ENCODE data around the gene ANO3. TPM values are rescaled to one million over a fixed set of nuclear protein-coding genes. Genes with fewer than 3 reads are reported as not detected.

ANO3 gene
- total and polyA plus RNA-seq, 2 experiments from 2014 or later: 0.10 to 0.32 TPM

DNA sequence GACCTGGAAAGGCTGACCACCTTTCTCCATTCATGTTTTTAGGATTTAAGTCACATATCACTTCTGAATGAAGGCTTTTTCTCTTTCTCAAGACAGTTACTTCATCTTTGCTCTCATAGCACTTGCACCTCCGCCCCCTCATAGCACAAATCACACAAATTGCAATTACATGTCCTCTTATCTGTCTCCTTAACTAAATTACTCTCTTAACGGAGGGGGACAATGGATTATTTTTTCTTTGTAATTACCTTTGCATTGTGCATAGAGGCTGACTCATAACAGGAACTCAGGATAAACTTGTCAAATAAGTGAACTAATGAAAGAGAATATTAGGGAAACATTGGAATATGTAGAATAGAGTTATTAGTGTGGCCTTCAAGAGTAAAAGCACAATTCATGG, 145.5 kb downstream of the ANO3 start:
- TF ChIP-seq EZH2 (IDR thresholded peaks at IDR 0.05; ENCODE audit: insufficient read depth, poor library complexity, severe bottlenecking): no peak
- TF ChIP-seq EZH2phosphoT487 (IDR thresholded peaks at IDR 0.05; ENCODE audit: insufficient read depth, low read depth): no peak
- WGBS, 2 experiments (ENCODE audit: low coverage in 1 of 2, low lambda C conversion rate in 2 of 2, missing lambda C conversion rate in 2 of 2): 88 to 95% methylated on average over 2 of the region's 2 CpGs

GRCh38 chr11:26478710-26479109, 146.8 kb downstream of the ANO3 start:
- TF ChIP-seq EZH2phosphoT487 (IDR thresholded peaks at IDR 0.05; ENCODE audit: insufficient read depth, low read depth) (no peak), EZH2 (IDR thresholded peaks at IDR 0.05; ENCODE audit: insufficient read depth, poor library complexity, severe bottlenecking) (no peak)
- in situ Hi-C loops (cut with MboI): no loop called here
- no peaks in the 10 kb centered on the region for H3K36me3 ChIP-seq (ENCODE audit: low read depth)
- 32 to 44% methylated on average over 2 of the region's 2 CpGs for WGBS, 2 experiments (ENCODE audit: low coverage in 1 of 2, low lambda C conversion rate in 2 of 2, missing lambda C conversion rate in 2 of 2)
- H3K4me2 ChIP-seq (ENCODE audit: unreplicated experiment): no peak overlapping the region
- no peaks in the 10 kb centered on the region; the same call in 1 of the 2 replicates for H3K4me1 ChIP-seq (ENCODE audit: insufficient read depth)
- H3K4me3 ChIP-seq: no peak overlapping the region
- DNase-seq: no peak
- no peaks in the 10 kb centered on the region for H3K9me3 ChIP-seq (ENCODE audit: low read depth)
- H3K9ac ChIP-seq: no peak overlapping the region
- no peaks in the 10 kb centered on the region for H3K79me2 ChIP-seq (ENCODE audit: insufficient read depth)
- no peaks in the 10 kb centered on the region for H3K27me3 ChIP-seq (replicated peaks; ENCODE audit: insufficient read depth)
- H4K20me1 ChIP-seq (ENCODE audit: insufficient read depth): no peaks in the 10 kb centered on the region
- H3K27ac ChIP-seq: no peak overlapping the region
- H2AFZ ChIP-seq: no peak overlapping the region
- no peaks in the 10 kb centered on the region for H3F3A ChIP-seq (ENCODE audit: insufficient read depth)
- H3K9me2 ChIP-seq (ENCODE audit: insufficient read depth): no peaks in the 10 kb centered on the region

More for the DNA sequence above, 145.5 kb downstream of the ANO3 start:
- H3K4me2 ChIP-seq (ENCODE audit: unreplicated experiment): no peak overlapping the region
- in situ Hi-C loops (cut with MboI): no loop called here
- H4K20me1 ChIP-seq (ENCODE audit: insufficient read depth): no peaks in the 10 kb centered on the region
- H3K9me2 ChIP-seq (ENCODE audit: insufficient read depth): no peaks in the 10 kb centered on the region
- no peaks in the 10 kb centered on the region for H3K36me3 ChIP-seq (ENCODE audit: low read depth)
- H2AFZ ChIP-seq: no peak overlapping the region
- no peaks in the 10 kb centered on the region for H3F3A ChIP-seq (ENCODE audit: insufficient read depth)
- no peak overlapping the region for H3K9ac ChIP-seq
- no peaks in the 10 kb centered on the region for H3K4me1 ChIP-seq (ENCODE audit: insufficient read depth)
- H3K79me2 ChIP-seq (ENCODE audit: insufficient read depth): no peaks in the 10 kb centered on the region
- H3K4me3 ChIP-seq: no peak overlapping the region
- no peaks in the 10 kb centered on the region for H3K9me3 ChIP-seq (ENCODE audit: low read depth)
- no peaks in the 10 kb centered on the region for H3K27me3 ChIP-seq (replicated peaks; ENCODE audit: insufficient read depth)
- no peak for DNase-seq
- no peak overlapping the region for H3K27ac ChIP-seq

DNA sequence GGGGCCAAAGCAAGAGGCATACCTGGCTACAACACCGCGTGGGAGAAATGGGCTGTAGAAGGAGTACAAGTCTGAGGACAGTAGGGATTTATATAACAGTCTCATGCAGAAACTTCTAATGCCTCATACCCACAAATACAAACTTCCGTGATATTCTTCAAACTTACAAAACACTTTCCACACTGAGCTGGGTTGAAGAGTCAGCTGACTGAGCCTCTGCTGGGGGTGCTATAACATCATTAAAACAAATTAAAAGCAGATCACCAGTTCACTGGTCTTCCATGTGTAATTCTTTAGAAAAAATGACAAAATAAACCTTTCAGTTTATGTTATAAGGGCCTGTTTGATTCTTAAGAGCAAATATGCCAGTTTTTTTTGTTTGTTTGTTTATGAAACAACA, 148.1 kb downstream of the ANO3 start:
- 71 to 75% methylated on average over 3 of the region's 3 CpGs for WGBS, 2 experiments (ENCODE audit: low coverage in 1 of 2, low lambda C conversion rate in 2 of 2, missing lambda C conversion rate in 2 of 2)
- H2AFZ ChIP-seq: no peak overlapping the region
- no peaks in the 10 kb centered on the region for H3K79me2 ChIP-seq (ENCODE audit: insufficient read depth)
- H3F3A ChIP-seq (ENCODE audit: insufficient read depth): no peaks in the 10 kb centered on the region
- no peak overlapping the region for H3K9ac ChIP-seq
- H3K9me2 ChIP-seq (ENCODE audit: insufficient read depth): no peaks in the 10 kb centered on the region
- no peaks in the 10 kb centered on the region for H4K20me1 ChIP-seq (ENCODE audit: insufficient read depth)
- in situ Hi-C loops (cut with MboI): no loop called here
- no peaks in the 10 kb centered on the region for H3K9me3 ChIP-seq (ENCODE audit: low read depth)
- H3K27me3 ChIP-seq (replicated peaks; ENCODE audit: insufficient read depth): no peaks in the 10 kb centered on the region
- TF ChIP-seq EZH2phosphoT487 (IDR thresholded peaks at IDR 0.05; ENCODE audit: insufficient read depth, low read depth) (no peak), EZH2 (IDR thresholded peaks at IDR 0.05; ENCODE audit: insufficient read depth, poor library complexity, severe bottlenecking) (no peak)
- no peaks in the 10 kb centered on the region; the same call in 1 of the 2 replicates for H3K4me1 ChIP-seq (ENCODE audit: insufficient read depth)
- no peak overlapping the region for H3K4me3 ChIP-seq
- H3K36me3 ChIP-seq (ENCODE audit: low read depth): no peaks in the 10 kb centered on the region
- H3K27ac ChIP-seq: no peak overlapping the region
- no peak for DNase-seq
- H3K4me2 ChIP-seq (ENCODE audit: unreplicated experiment): no peak overlapping the region

DNA sequence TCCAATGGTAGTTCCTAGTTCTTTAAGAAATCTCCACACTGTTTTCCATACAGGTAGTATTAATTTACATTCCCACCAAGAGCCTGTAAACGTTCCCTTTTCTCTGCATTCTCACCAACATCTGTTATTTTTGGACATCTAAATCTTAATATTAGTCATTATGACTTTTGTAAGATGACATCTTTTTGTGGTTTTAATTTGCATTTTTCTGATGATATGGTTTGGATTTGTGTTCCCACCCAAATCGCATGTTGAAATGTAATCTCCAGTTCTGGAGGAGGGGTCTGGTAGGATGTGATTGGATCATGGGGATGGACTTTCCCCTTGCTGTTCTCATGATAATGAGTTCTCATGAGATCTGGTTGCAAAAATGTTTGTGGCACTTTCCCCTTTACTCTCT, 151.2 kb downstream of the ANO3 start:
- Histone ChIP-seq H3F3A (ENCODE audit: insufficient read depth) (no peaks in the 10 kb centered on the region), H3K79me2 (ENCODE audit: insufficient read depth) (no peaks in the 10 kb centered on the region), H3K9ac (no peak overlapping the region), H3K36me3 (ENCODE audit: low read depth) (no peaks in the 10 kb centered on the region), H3K27ac (no peak overlapping the region), H3K9me3 (ENCODE audit: low read depth) (no peaks in the 10 kb centered on the region), H3K9me2 (ENCODE audit: insufficient read depth) (no peaks in the 10 kb centered on the region), H4K20me1 (ENCODE audit: insufficient read depth) (no peaks in the 10 kb centered on the region), H2AFZ (no peak overlapping the region), H3K27me3 (replicated peaks; ENCODE audit: insufficient read depth) (no peaks in the 10 kb centered on the region), H3K4me2 (ENCODE audit: unreplicated experiment) (no peak overlapping the region), H3K4me3 (no peak overlapping the region), H3K4me1 (ENCODE audit: insufficient read depth) (no peaks in the 10 kb centered on the region; the same call in 1 of the 2 replicates)
- DNase-seq: peak; percentile 34
- in situ Hi-C loops (cut with MboI): no loop called here
- 0 to 6% methylated on average over 2 of the region's 2 CpGs for WGBS, 2 experiments (ENCODE audit: low coverage in 1 of 2, low lambda C conversion rate in 2 of 2, missing lambda C conversion rate in 2 of 2)
- no peak for TF ChIP-seq EZH2 (IDR thresholded peaks at IDR 0.05; ENCODE audit: insufficient read depth, poor library complexity, severe bottlenecking)
- TF ChIP-seq EZH2phosphoT487 (IDR thresholded peaks at IDR 0.05; ENCODE audit: insufficient read depth, low read depth): no peak

DNA sequence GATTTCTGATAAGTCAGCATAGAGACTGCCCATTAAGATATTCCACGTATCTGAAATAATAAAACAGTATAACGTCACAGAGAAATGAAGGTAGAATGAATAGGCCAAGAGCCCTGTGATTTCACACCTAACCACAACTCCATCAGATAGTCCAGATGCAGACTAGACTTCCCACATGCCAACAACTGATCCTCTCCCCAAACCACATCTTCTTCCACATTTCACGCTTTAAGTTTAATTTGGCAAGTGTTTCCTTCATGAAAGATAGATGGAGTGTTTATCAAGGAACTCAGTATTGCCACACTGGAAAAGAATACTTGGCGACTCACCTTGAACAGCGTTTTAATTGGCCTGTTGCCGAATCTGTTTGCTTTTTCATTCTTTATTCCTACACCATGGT, 158.6 kb downstream of the ANO3 start:
- WGBS, 2 experiments (ENCODE audit: low coverage in 1 of 2, low lambda C conversion rate in 2 of 2, missing lambda C conversion rate in 2 of 2): 83 to 84% methylated on average over 6 of the region's 6 CpGs
- H3K9ac ChIP-seq: no peak overlapping the region
- no peaks in the 10 kb centered on the region for H3K79me2 ChIP-seq (ENCODE audit: insufficient read depth)
- no peak overlapping the region for H2AFZ ChIP-seq
- DNase-seq: no peak
- H3K4me1 ChIP-seq (ENCODE audit: insufficient read depth): no peaks in the 10 kb centered on the region
- in situ Hi-C loops (cut with MboI): no loop called here
- no peaks in the 10 kb centered on the region for H3K9me3 ChIP-seq (ENCODE audit: low read depth)
- H3F3A ChIP-seq (ENCODE audit: insufficient read depth): no peaks in the 10 kb centered on the region
- no peaks in the 10 kb centered on the region for H3K9me2 ChIP-seq (ENCODE audit: insufficient read depth)
- H3K4me3 ChIP-seq: no peak overlapping the region
- H3K36me3 ChIP-seq (ENCODE audit: low read depth): no peaks in the 10 kb centered on the region
- H4K20me1 ChIP-seq (ENCODE audit: insufficient read depth): no peaks in the 10 kb centered on the region
- H3K27ac ChIP-seq: no peak overlapping the region
- H3K27me3 ChIP-seq (replicated peaks; ENCODE audit: insufficient read depth): no peaks in the 10 kb centered on the region
- TF ChIP-seq EZH2 (IDR thresholded peaks at IDR 0.05; ENCODE audit: insufficient read depth, poor library complexity, severe bottlenecking): no peak
- no peak for TF ChIP-seq EZH2phosphoT487 (IDR thresholded peaks at IDR 0.05; ENCODE audit: insufficient read depth, low read depth)
- no peak overlapping the region for H3K4me2 ChIP-seq (ENCODE audit: unreplicated experiment)

All from GM23248 (cell line).